MM.1S (cell line): ENCODE measurements around the gene DUSP8.

Experiments
- DNase-seq: peaks from one replicate; pipeline ENCODE4 v3.0.0-alpha.2; 2015
- H2AFZ ChIP-seq: fragments of 300-600 bp; sonication (generic); 2 replicates; pipeline ENCODE4 v1.6.0; 2016; ENCODE audit warnings: antibody characterized with exemption, low read length
- H3F3A ChIP-seq: fragments of 300-600 bp; sonication (generic); 2 replicates; pipeline ENCODE4 v1.6.1; 2016; ENCODE audit warnings: mild to moderate bottlenecking, antibody characterized with exemption, low read length, moderate library complexity, mixed read lengths; ENCODE audit not compliant: insufficient read depth
- H3K27ac ChIP-seq: fragments of 300-600 bp; sonication (generic); 2 replicates; pipeline ENCODE4 v1.5.1; 2016; ENCODE audit warnings: mild to moderate bottlenecking, low read length
- H3K27me3 ChIP-seq: fragments of 300-600 bp; sonication (generic); replicated peaks from 2 replicates; pipeline ENCODE4 v1.6.0; 2016; ENCODE audit warnings: low read length; ENCODE audit not compliant: insufficient read depth
- H3K36me3 ChIP-seq: fragments of 300-600 bp; sonication (generic); replicated peaks from 2 replicates; pipeline ENCODE4 v1.6.1; 2016; ENCODE audit warnings: mild to moderate bottlenecking, low read length, mixed read lengths; ENCODE audit not compliant: insufficient read depth
- H3K4me1 ChIP-seq: fragments of 300-600 bp; sonication (generic); 2 replicates; pipeline ENCODE4 v1.6.1; 2016; ENCODE audit warnings: low read length, mixed read lengths
- H3K4me2 ChIP-seq: fragments of 300-600 bp; sonication (generic); 2 replicates; pipeline ENCODE4 v1.6.0; 2016; ENCODE audit warnings: low read depth, low read length
- H3K4me3 ChIP-seq: fragments of 300-600 bp; sonication (generic); 2 replicates; pipeline ENCODE4 v1.5.1; 2016; ENCODE audit warnings: low read length, mixed read lengths
- H3K79me2 ChIP-seq: fragments of 300-600 bp; sonication (generic); 2 replicates; pipeline ENCODE4 v1.6.1; 2016; ENCODE audit warnings: mixed run types, low read length, mixed read lengths
- H3K9ac ChIP-seq: fragments of 300-600 bp; sonication (generic); 2 replicates; pipeline ENCODE4 v1.6.1; 2016; ENCODE audit warnings: low read length, mixed read lengths
- H3K9me2 ChIP-seq: fragments of 300-600 bp; sonication (generic); replicated peaks from 2 replicates; pipeline ENCODE4 v1.6.1; 2016; ENCODE audit warnings: mild to moderate bottlenecking, low read length, mixed read lengths; ENCODE audit not compliant: insufficient read depth
- H3K9me3 ChIP-seq: fragments of 300-600 bp; sonication (generic); replicated peaks from 2 replicates; pipeline ENCODE4 v1.6.1; 2016; ENCODE audit warnings: mild to moderate bottlenecking, low read length, mixed read lengths; ENCODE audit not compliant: insufficient read depth
- H4K20me1 ChIP-seq: fragments of 300-600 bp; sonication (generic); 2 replicates; pipeline ENCODE4 v1.6.1; 2016; ENCODE audit warnings: mild to moderate bottlenecking, low read length, moderate library complexity, mixed read lengths; ENCODE audit not compliant: insufficient read depth
- CTCF ChIP-seq: fragments of 300-600 bp; sonication (generic); IDR thresholded peaks from 2 replicates; pipeline ENCODE4 v1.5.1; 2016; ENCODE audit warnings: antibody characterized with exemption, low read length, mixed read lengths
- EZH2 ChIP-seq: fragments of 300-600 bp; sonication (generic); optimal IDR thresholded peaks from 2 replicates; pipeline ENCODE3; 2017; ENCODE audit warnings: low read depth, mild to moderate bottlenecking, antibody characterized with exemption, low read length, mixed read lengths
- EZH2phosphoT487 ChIP-seq: fragments of 300-600 bp; sonication (generic); IDR thresholded peaks from 2 replicates; pipeline ENCODE4 v1.6.1; 2018; ENCODE audit warnings: antibody characterized with exemption, low read length

Gene DUSP8

GRCh38 chr11:1533342-1533725 is 38.7 kb downstream of the DUSP8 start:
- H2AFZ ChIP-seq: no peak overlapping the region
- H3K9ac ChIP-seq: no peak overlapping the region
- no peaks in the 10 kb centered on the region for H3K9me3 ChIP-seq
- H3K4me2 ChIP-seq: no peak overlapping the region
- no peaks in the 10 kb centered on the region; the same call in 1 of the 2 replicates for H4K20me1 ChIP-seq
- H3K9me2 ChIP-seq: no peaks in the 10 kb centered on the region
- no peak overlapping the region for H3K4me3 ChIP-seq
- H3K79me2 ChIP-seq: peaks cover 86% of the 10 kb centered on the region
- DNase-seq: no peak
- no peak for TF ChIP-seq EZH2
- TF ChIP-seq CTCF: no peak
- TF ChIP-seq EZH2phosphoT487: no peak
- H3K27ac ChIP-seq: no peak overlapping the region
- no peaks in the 10 kb centered on the region for H3F3A ChIP-seq
- H3K4me1 ChIP-seq: no peaks in the 10 kb centered on the region
- no peaks in the 10 kb centered on the region for H3K36me3 ChIP-seq
- peaks cover 7% of the 10 kb centered on the region for H3K27me3 ChIP-seq

- TF ChIP-seq EZH2phosphoT487 (no peak), EZH2 (no peak), CTCF (no peak)
- Histone ChIP-seq H3K9me2 (no peaks in the 10 kb centered on the region), H3F3A (no peaks in the 10 kb centered on the region), H3K9me3 (no peaks in the 10 kb centered on the region), H3K36me3 (no peaks in the 10 kb centered on the region), H3K4me3 (no peak overlapping the region), H3K4me2 (no peak overlapping the region), H3K79me2 (peaks cover 90% of the 10 kb centered on the region), H4K20me1 (no peaks in the 10 kb centered on the region; the same call in 1 of the 2 replicates), H3K4me1 (no peaks in the 10 kb centered on the region), H2AFZ (no peak overlapping the region), H3K27ac (no peak overlapping the region), H3K9ac (no peak overlapping the region), H3K27me3 (peaks cover 1% of the 10 kb centered on the region)
- DNase-seq: no peak
These were observed 39.3 kb downstream of the DUSP8 start for GRCh38 chr11:1532606-1533341.

GRCh38 chr11:1532014-1532586 is 40.0 kb downstream of the DUSP8 start:
- no peaks in the 10 kb centered on the region for H3K27me3 ChIP-seq
- H2AFZ ChIP-seq: no peak overlapping the region
- H3K4me1 ChIP-seq: no peaks in the 10 kb centered on the region
- no peak for DNase-seq
- H3K9me3 ChIP-seq: no peaks in the 10 kb centered on the region
- no peaks in the 10 kb centered on the region for H3K9me2 ChIP-seq
- no peak overlapping the region for H3K4me3 ChIP-seq
- H4K20me1 ChIP-seq: no peaks in the 10 kb centered on the region; the same call in 1 of the 2 replicates
- TF ChIP-seq CTCF (no peak), EZH2phosphoT487 (no peak), EZH2 (no peak)
- no peaks in the 10 kb centered on the region for H3K36me3 ChIP-seq
- H3K79me2 ChIP-seq: peaks cover 86% of the 10 kb centered on the region
- H3K9ac ChIP-seq: no peak overlapping the region
- H3K4me2 ChIP-seq: no peak overlapping the region
- no peaks in the 10 kb centered on the region for H3F3A ChIP-seq
- no peak overlapping the region for H3K27ac ChIP-seq
